ENCODE data around the gene FUOM.

GRCh38 chr10:133391761-133392518 lies 34.1 kb upstream of the FUOM start:
- no peak for TF ChIP-seq POLR2A (IDR thresholded peaks at IDR 0.05)
- no peak for TF ChIP-seq CTCF (IDR thresholded peaks at IDR 0.05)

Data from testis (tissue), 2 donors.